DMS153 treated with DMSO at 0.1 percent for 48 hours (cell line): Measurements from ENCODE around the gene CNGA2.
A peak's percentile ranks its signal among the peaks of the same experiment; 100 is the strongest.
"Not testable (repeated sequence)": the region's sequence is repeated elsewhere in the genome, so short reads cannot be mapped to it uniquely, and the experiment has no call there.

Experiments used
- DNase-seq: peaks from one replicate; lab custom pipeline; 2025; ENCODE audit not compliant: unreplicated experiment; lab: John Stamatoyannopoulos, UW

Gene CNGA2

GRCh38 chrX:151734446-151734845, at the start of gene CNGA2:
Gene CNGA2 (plus strand): TSS chrX:151734746. CDS start chrX:151738484, 3,738 bp downstream.
- DNase-seq, result no peak

GRCh38 chrX:151687635-151688034, 46.9 kb upstream of the CNGA2 start:
- no peak for DNase-seq

GRCh38 chrX:151688695-151689094, 45.9 kb upstream of the CNGA2 start:
- no peak for DNase-seq

- no peak for DNase-seq
Measured at GRCh38 chrX:151692825-151693224, 41.7 kb upstream of the CNGA2 start.

- DNase-seq, result no peak
Measured at GRCh38 chrX:151694121-151694520, 40.4 kb upstream of the CNGA2 start.

- no peak for DNase-seq
Measured at GRCh38 chrX:151694661-151695582, 39.6 kb upstream of the CNGA2 start, which contains the start of gene PRRG3. Gene PRRG3 (plus strand): TSS chrX:151695458. CDS start chrX:151698815, 3,357 bp downstream.

- no peak for DNase-seq
Measured at GRCh38 chrX:151695583-151696340, 38.8 kb upstream of the CNGA2 start.

GRCh38 chrX:151697082-151697481, 37.5 kb upstream of the CNGA2 start:
- not testable (repeated sequence) for DNase-seq

- DNase-seq, result no peak
Measured at GRCh38 chrX:151697522-151697921, 37.0 kb upstream of the CNGA2 start.

GRCh38 chrX:151698485-151698884, 36.1 kb upstream of the CNGA2 start:
- DNase-seq, result no peak

- no peak for DNase-seq
Measured at GRCh38 chrX:151699746-151700145, 34.8 kb upstream of the CNGA2 start.

- no peak for DNase-seq
Measured at GRCh38 chrX:151700581-151700980, 34.0 kb upstream of the CNGA2 start.

GRCh38 chrX:151701071-151701470, 33.5 kb upstream of the CNGA2 start:
- DNase-seq, result no peak

- no peak for DNase-seq
Measured at GRCh38 chrX:151701531-151701930, 33.0 kb upstream of the CNGA2 start.

- no peak for DNase-seq
Measured at GRCh38 chrX:151702026-151702714, 32.4 kb upstream of the CNGA2 start.

- no peak for DNase-seq
Measured at GRCh38 chrX:151702741-151703340, 31.7 kb upstream of the CNGA2 start.

GRCh38 chrX:151703487-151703886, 31.1 kb upstream of the CNGA2 start:
- DNase-seq, result peak; percentile 23

GRCh38 chrX:151704041-151704663, 30.4 kb upstream of the CNGA2 start:
- no peak for DNase-seq

- DNase-seq, result no peak
Measured at GRCh38 chrX:151708821-151709220, 25.7 kb upstream of the CNGA2 start.

GRCh38 chrX:151710457-151710856, 24.1 kb upstream of the CNGA2 start:
- no peak for DNase-seq
